Thymus (tissue), 11 donors: Measurements from ENCODE around the gene MOSPD2. TPM values are rescaled to one million over a fixed set of nuclear protein-coding genes. Genes with fewer than 3 reads are reported as not detected.

ENCODE experiments used
- DNase-seq, 9 donors: peaks; one replicate each; pipeline ENCODE4 v3.0.0-alpha.2; 2013; ENCODE audit warnings: low spot score in 9 of 9, low read depth in 6 of 9, missing footprints in 1 of 9
- H3K27ac ChIP-seq, 2 donors: one replicate each; pipeline ENCODE4 v1.5.1; 2013; ENCODE audit warnings: control low read depth in 1 of 2, low read depth in 1 of 2, low read length in 1 of 2, mild to moderate bottlenecking in 1 of 2, moderate library complexity in 1 of 2
- H3K27me3 ChIP-seq, 2 donors: one replicate each; pipeline ENCODE4 v1.5.1; 2013; ENCODE audit warnings: low read length in 1 of 2; ENCODE audit not compliant: control insufficient read depth in 2 of 2, insufficient read depth in 1 of 2
- H3K36me3 ChIP-seq, 2 donors: one replicate each; pipeline ENCODE4 v1.5.1; 2013; ENCODE audit warnings: low read length in 1 of 2, mild to moderate bottlenecking in 1 of 2, moderate library complexity in 1 of 2; ENCODE audit not compliant: control insufficient read depth in 2 of 2, insufficient read depth in 2 of 2
- H3K4me1 ChIP-seq, 2 donors: one replicate each; pipeline ENCODE4 v1.5.1; 2013; ENCODE audit warnings: low read length in 2 of 2; ENCODE audit not compliant: control insufficient read depth in 2 of 2, insufficient read depth in 2 of 2
- H3K4me3 ChIP-seq, 2 donors: one replicate each; pipeline ENCODE4 v1.5.1; 2013; ENCODE audit warnings: low read length in 2 of 2, control low read depth in 1 of 2, mild to moderate bottlenecking in 1 of 2
- H3K9me3 ChIP-seq, 2 donors: one replicate each; pipeline ENCODE4 v1.5.1; 2013; ENCODE audit warnings: low read length in 1 of 2, mild to moderate bottlenecking in 1 of 2; ENCODE audit not compliant: control insufficient read depth in 2 of 2, insufficient read depth in 1 of 2
- WGBS: extraction: QIAGEN DNeasy Blood & Tissue Kit; methylation state at CpG from one replicate; pipeline ENCODE4 v1.1.7; 2013; 5-methylcytosine and 5-hydroxymethylcytosine counted together
- polyA plus RNA-seq: library from polyadenylated mRNA; stranded (reverse); fragments of 200-250 nt; gene quantifications from one replicate; pipeline ENCODE4 v1.2.3, GENCODE V29; 2013
- total RNA-seq: library from RNA; stranded (reverse); fragments of 120-200 nt; gene quantifications from one replicate; pipeline ENCODE4 v1.2.4, GENCODE V29; 2013
- donor health status: healthy.

MOSPD2 gene
- total and polyA plus RNA-seq, 2 donors, result 6.5 to 8.4 TPM

GRCh38 chrX:14896273-14896672 is 23.1 kb downstream of the MOSPD2 start:
- no peak for DNase-seq
- H3K36me3 ChIP-seq, result peaks cover 4 to 6% of the 10 kb centered on the region in 2 donors
- H3K27ac ChIP-seq, result no peak overlapping the region
- H3K4me1 ChIP-seq, result no peaks in the 10 kb centered on the region
- 99% methylated on average over 2 of the region's 2 CpGs for WGBS
- H3K4me3 ChIP-seq, result no peak overlapping the region
- no peaks in the 10 kb centered on the region for H3K27me3 ChIP-seq
- no peaks in the 10 kb centered on the region for H3K9me3 ChIP-seq

GRCh38 chrX:14897042-14897441 is 23.8 kb downstream of the MOSPD2 start:
- H3K9me3 ChIP-seq, result no peaks in the 10 kb centered on the region
- H3K4me1 ChIP-seq, result no peaks in the 10 kb centered on the region
- no peak for DNase-seq
- H3K27ac ChIP-seq, result no peak overlapping the region
- H3K36me3 ChIP-seq, result peaks cover 4 to 6% of the 10 kb centered on the region in 2 donors
- H3K27me3 ChIP-seq, result no peaks in the 10 kb centered on the region
- no peak overlapping the region for H3K4me3 ChIP-seq
- 99% methylated on average over 2 of the region's 2 CpGs for WGBS

- no peaks in the 10 kb centered on the region for H3K9me3 ChIP-seq
- H3K4me1 ChIP-seq, result no peaks in the 10 kb centered on the region
- H3K36me3 ChIP-seq, result peaks cover 5 to 6% of the 10 kb centered on the region in 2 donors
- H3K27ac ChIP-seq, result no peak overlapping the region
- DNase-seq, result no peak
- no peak overlapping the region for H3K4me3 ChIP-seq
- no peaks in the 10 kb centered on the region for H3K27me3 ChIP-seq
Observed at GRCh38 chrX:14899607-14900006, 26.4 kb downstream of the MOSPD2 start.

- H3K27ac ChIP-seq, result no peak overlapping the region
- no peaks in the 10 kb centered on the region for H3K9me3 ChIP-seq
- DNase-seq, result no peak
- H3K4me3 ChIP-seq, result no peak overlapping the region
- H3K36me3 ChIP-seq, result peaks cover 0 to 4% of the 10 kb centered on the region in 2 donors
- no peaks in the 10 kb centered on the region for H3K27me3 ChIP-seq
- no peaks in the 10 kb centered on the region for H3K4me1 ChIP-seq
Observed at GRCh38 chrX:14902537-14902936, 29.3 kb downstream of the MOSPD2 start.

GRCh38 chrX:14903891-14904290 is 30.7 kb downstream of the MOSPD2 start:
- Histone ChIP-seq H3K4me1 (no peaks in the 10 kb centered on the region), H3K36me3 (peaks cover 0 to 4% of the 10 kb centered on the region in 2 donors), H3K27me3 (no peaks in the 10 kb centered on the region), H3K27ac (no peak overlapping the region), H3K9me3 (no peaks in the 10 kb centered on the region), H3K4me3 (no peak overlapping the region)
- no peak for DNase-seq
- 81% methylated on average over 2 of the region's 2 CpGs for WGBS

- H3K36me3 ChIP-seq, result peaks cover 4 to 10% of the 10 kb centered on the region in 2 donors
- no peaks in the 10 kb centered on the region for H3K4me1 ChIP-seq
- WGBS, result 98% methylated on average over 2 of the region's 2 CpGs
Observed at GRCh38 chrX:14913241-14913640, 40.0 kb downstream of the MOSPD2 start.

GRCh38 chrX:14915596-14915995 is 42.4 kb downstream of the MOSPD2 start:
- Histone ChIP-seq H3K27ac (no peak overlapping the region), H3K4me1 (no peaks in the 10 kb centered on the region), H3K4me3 (no peak overlapping the region), H3K27me3 (no peaks in the 10 kb centered on the region), H3K9me3 (no peaks in the 10 kb centered on the region), H3K36me3 (peaks cover 4 to 10% of the 10 kb centered on the region in 2 donors)
- WGBS, result 97% methylated on average over 3 of the region's 3 CpGs
- no peak for DNase-seq

More at GRCh38 chrX:14913241-14913640, 40.0 kb downstream of the MOSPD2 start:
- DNase-seq, result no peak
- Histone ChIP-seq H3K27me3 (no peaks in the 10 kb centered on the region), H3K4me3 (no peak overlapping the region), H3K9me3 (no peaks in the 10 kb centered on the region), H3K27ac (no peak overlapping the region)

GRCh38 chrX:14916017-14916674 is 42.9 kb downstream of the MOSPD2 start:
- Histone ChIP-seq H3K4me1 (no peaks in the 10 kb centered on the region), H3K36me3 (peaks cover 4 to 10% of the 10 kb centered on the region in 2 donors), H3K4me3 (no peak overlapping the region), H3K9me3 (no peaks in the 10 kb centered on the region), H3K27ac (no peak overlapping the region), H3K27me3 (no peaks in the 10 kb centered on the region)
- no peak for DNase-seq
- 98% methylated on average over 3 of the region's 3 CpGs for WGBS

- Histone ChIP-seq H3K4me1 (no peaks in the 10 kb centered on the region), H3K9me3 (no peaks in the 10 kb centered on the region), H3K4me3 (no peak overlapping the region), H3K27me3 (no peaks in the 10 kb centered on the region), H3K36me3 (peaks cover 4 to 10% of the 10 kb centered on the region in 2 donors), H3K27ac (no peak overlapping the region)
- 27% methylated on average over 2 of the region's 2 CpGs for WGBS
- DNase-seq, result no peak
Observed at GRCh38 chrX:14919407-14919806, 46.2 kb downstream of the MOSPD2 start.
